Lung microvascular endothelial cell (primary cell): ENCODE data around the gene ZNF587B. TPM values are rescaled to one million over a fixed set of nuclear protein-coding genes. Genes with fewer than 3 reads are reported as not detected.
A peak's percentile ranks its signal among the peaks of the same experiment; 100 is the strongest.
"Not testable (repeated sequence)": the region's sequence is repeated elsewhere in the genome, so short reads cannot be mapped to it uniquely, and the experiment has no call there.

Experiments
- DNase-seq, 2 donors: peaks; one replicate each; pipeline versions ENCODE4 v3.0.0 to v3.0.0-alpha.2; 2010; ENCODE audit warnings: low read depth in 2 of 2
- total RNA-seq: library from RNA; depleted of rRNA; stranded (reverse); fragments of >200 nt; gene quantifications from 2 replicates; pipeline ENCODE4 v1.2.1, GENCODE V29; 2014

ZNF587B gene
- 10.9 and 25.0 TPM in 2 replicates for total RNA-seq

GRCh38 chr19:57830071-57830602 lies at the start of gene ZNF587B:
Gene ZNF587B, plus strand, starts transcription at chr19:57830299. Its CDS starts 230 bp downstream, at chr19:57830529.
- DNase-seq = peak; percentile 70 to 71

- no peak for DNase-seq
Measured at GRCh38 chr19:57786286-57786685, 43.8 kb upstream of the ZNF587B start.

DNA sequence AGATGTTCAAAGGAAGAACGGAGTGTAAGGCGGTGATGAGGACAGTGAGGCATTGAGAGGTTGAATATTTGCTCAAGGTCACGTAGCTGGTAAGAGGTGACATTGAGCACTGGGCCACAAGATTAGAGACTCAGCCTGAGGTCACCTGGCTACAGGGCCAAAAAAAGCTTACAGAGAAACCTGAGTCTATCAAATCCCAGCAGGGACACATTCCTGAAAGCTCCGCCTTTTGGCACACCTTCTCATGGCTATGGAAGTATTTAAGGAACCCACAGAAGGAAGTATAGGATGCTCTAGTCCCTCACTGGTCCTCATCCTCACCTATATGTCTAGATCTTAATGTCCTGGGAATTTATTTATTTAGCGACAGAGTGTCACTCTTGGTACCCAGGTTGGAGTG lies 43.2 kb upstream of the ZNF587B start:
- DNase-seq = no peak

GRCh38 chr19:57788114-57788692 lies 41.9 kb upstream of the ZNF587B start:
- DNase-seq = no peak

- no peak for DNase-seq
Measured at GRCh38 chr19:57789288-57789687, 40.8 kb upstream of the ZNF587B start.

- DNase-seq = not testable (repeated sequence)
Measured at GRCh38 chr19:57796580-57796979, 33.5 kb upstream of the ZNF587B start.

GRCh38 chr19:57800696-57801095 lies 29.4 kb upstream of the ZNF587B start:
- DNase-seq = no peak

DNA sequence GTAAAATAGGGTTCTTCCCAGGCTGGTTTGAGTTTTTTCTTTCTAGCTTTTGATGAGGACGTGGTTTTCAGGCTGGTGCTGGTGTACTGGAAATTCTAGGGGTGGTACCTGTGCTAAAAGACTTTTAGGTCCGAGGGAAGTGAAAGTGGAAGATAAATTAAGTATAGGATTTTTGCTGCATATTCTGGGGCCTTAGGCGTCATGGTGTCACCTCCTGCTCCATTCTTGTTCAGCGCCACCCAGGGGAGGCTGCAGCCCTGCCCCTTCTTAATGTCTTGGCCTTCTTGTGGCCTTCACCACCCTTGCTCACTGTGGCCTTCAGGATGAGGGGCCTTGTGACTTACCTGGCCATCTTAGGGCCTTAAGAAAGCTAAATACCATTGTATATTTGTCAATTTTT lies 27.8 kb upstream of the ZNF587B start:
- no peak for DNase-seq

GRCh38 chr19:57803265-57803593 lies 26.9 kb upstream of the ZNF587B start:
- no peak for DNase-seq

DNA sequence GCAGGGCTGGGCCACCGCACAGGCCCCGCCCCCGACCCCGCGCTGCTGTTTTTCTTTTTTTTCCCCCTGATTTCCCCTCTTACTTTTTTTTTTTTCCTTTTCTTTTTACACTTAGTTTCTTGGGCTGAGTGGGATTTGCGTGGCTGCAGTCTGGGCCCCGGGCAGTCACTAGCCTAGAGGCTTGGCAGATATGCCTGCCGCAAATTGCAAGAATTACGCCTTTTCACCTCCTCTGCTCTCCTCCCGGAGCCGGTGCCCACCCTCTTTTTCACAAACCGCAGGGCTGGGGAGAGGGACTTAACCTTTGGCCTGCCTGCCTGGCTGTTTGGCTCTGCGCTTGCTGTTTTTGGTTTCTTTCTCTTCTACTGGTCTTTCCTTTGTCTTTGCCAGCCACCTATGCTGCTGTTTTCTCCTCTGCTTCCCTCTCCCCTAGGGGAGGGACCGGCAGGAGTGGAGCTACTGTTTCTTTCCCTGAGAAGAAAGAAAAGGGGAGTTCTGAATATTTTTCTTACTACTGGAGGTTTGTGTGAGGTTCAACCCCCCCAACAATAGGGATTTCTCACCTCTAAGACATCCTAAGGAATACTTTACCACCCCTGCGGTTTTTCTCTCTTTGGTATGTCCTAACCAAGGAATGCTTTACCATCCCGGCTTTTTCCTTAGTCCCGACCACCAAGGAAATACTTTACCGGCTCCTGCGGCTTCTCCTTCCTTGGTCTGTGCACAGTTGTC lies 26.3 kb upstream of the ZNF587B start:
- DNase-seq = peak; percentile 55 to 56

GRCh38 chr19:57807541-57807940 lies 22.6 kb upstream of the ZNF587B start:
- DNase-seq = no peak

DNA sequence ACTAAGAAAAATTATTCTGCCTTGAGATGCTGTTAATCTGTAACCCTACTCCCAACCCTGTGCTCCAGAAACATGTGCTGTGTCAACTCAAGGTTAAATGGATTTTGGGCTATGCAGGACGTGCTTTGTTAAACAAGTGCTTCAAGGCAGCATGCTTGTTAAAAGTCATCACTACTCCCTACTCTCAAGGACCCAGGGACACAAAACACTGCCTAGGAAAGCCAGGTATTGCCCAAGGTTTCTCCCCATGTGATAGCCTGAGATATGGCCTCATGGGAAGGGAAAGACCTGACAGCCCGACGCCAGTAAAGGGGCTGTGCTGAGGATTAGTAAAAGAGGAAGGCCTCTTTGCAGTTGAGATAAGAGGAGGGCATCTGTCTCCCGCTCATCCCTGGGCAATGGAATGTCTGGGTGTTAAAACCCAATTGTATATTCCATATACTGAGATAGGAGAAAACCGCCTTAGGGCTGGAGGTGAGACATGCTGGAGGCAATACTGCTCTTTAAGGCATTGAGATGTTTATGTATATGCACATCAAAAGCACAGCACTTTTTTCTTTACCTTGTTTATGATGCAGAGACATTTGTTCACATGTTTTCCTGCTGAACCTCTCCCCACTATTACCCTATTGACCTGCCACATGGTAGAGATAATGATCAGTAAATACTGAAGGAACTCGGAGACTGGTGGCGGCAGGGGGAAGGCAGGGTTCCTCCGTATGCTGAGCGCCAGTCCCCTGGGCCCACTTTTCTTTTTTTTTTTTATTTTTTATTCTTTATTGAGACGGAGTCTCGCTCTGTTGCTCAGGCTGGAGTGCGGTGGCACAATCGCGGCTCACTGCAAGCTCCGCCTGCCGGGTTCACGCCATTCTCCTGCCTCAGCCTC lies 19.4 kb upstream of the ZNF587B start:
- not testable (repeated sequence) for DNase-seq

- no peak for DNase-seq
Measured at GRCh38 chr19:57812226-57812625, 17.9 kb upstream of the ZNF587B start.

DNA sequence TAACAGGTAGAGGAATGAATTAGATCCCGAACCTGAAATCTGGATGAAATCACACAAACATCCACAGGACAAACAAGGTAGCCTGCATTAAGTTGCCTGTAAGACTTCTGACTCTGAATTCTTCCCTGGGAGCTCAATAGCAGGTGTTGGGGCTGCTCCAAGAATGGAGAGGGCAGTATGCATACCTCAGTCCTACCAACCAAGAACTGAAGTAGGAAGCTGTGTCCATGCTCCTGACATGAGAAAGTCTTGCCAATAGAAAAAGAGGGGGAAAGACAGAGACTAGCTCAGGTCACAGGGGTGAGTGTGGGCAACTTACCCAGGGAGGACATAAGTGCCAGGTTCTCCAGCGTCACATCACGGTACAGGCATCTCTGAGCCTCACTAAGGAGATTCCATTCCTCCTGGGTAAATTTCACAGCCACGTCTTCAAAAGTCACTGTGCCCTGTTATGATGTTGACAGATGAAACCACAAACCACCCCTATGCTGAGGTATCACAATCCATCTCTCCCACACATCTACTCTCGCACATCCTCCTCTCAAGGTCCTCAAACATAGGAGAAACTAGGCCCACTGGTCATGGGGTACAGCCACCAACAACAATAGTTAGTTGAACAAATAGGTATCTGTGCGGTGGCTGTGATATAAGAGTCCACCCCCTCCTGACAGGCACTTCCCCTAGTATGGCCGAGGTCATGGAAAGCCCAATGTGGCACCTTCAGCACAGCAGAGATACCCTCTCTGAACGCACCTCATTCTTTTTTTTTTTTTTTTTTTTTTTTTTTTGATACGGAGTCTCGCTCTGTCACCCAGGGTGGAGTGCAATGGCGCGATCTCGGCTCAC lies 16.9 kb upstream of the ZNF587B start:
- not testable (repeated sequence) for DNase-seq

DNA sequence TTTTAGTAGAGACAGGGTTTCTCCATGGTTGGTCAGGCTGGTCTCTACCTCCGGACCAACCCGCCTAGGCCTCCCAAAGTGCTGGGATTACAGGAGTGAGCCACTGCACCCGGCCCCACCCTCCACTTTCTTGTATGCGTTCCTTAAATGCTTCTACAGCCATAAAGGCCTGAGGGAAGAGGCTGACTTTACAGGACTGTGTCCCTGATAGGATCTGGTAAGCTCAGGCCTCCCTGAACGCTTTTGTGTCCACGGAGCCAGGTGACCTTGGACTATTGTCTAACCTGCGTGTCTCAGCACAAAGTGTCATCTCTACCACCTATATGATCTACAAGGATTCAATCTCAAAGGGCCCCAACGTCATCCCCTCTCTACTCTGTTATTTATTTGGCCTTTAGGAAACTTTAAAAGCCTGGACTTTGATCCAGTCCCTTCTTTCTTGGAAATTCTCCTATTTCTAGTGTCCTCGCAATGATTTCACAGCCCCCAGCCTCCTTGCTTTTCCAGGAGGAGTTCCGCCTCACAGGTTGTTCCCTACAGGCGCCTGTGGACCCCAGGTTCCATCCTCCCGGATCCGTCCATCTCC lies 16.1 kb upstream of the ZNF587B start:
- DNase-seq = no peak

GRCh38 chr19:57814505-57815246 lies 15.4 kb upstream of the ZNF587B start, which contains the start of gene ZNF552:
Gene ZNF552, minus strand, starts transcription at chr19:57814913. Its CDS starts 170 bp downstream, at chr19:57814743.
- peak; percentile 93 to 94 for DNase-seq

- no peak for DNase-seq
Measured at GRCh38 chr19:57815247-57816075, 14.6 kb upstream of the ZNF587B start.

GRCh38 chr19:57816652-57817051 lies 13.4 kb upstream of the ZNF587B start:
- no peak for DNase-seq

GRCh38 chr19:57817976-57818375 lies 12.1 kb upstream of the ZNF587B start:
- no peak for DNase-seq
